Smooth muscle cell (in vitro differentiated cells): ENCODE measurements around the gene OGFR. TPM values are rescaled to one million over a fixed set of nuclear protein-coding genes. Genes with fewer than 3 reads are reported as not detected.
A peak's percentile ranks its signal among the peaks of the same experiment; 100 is the strongest.

ENCODE experiments used
- DNase-seq: peaks from one replicate; lab custom pipeline; 2025; ENCODE audit not compliant: unreplicated experiment; lab: John Stamatoyannopoulos, UW
- H2AFZ ChIP-seq: fragments of 200-600 bp; sonication (generic); 2 replicates; pipeline ENCODE4 v1.6.0; 2016; ENCODE audit warnings: antibody characterized with exemption, low read depth, mild to moderate bottlenecking
- H3F3A ChIP-seq: fragments of 200-600 bp; sonication (generic); 2 replicates; pipeline ENCODE4 v1.6.0; 2017; ENCODE audit warnings: antibody characterized with exemption, low read depth
- H3K27ac ChIP-seq: fragments of 200-600 bp; sonication (generic); 2 replicates; pipeline ENCODE4 v1.5.1; 2016; ENCODE audit warnings: low read depth, mild to moderate bottlenecking
- H3K27me3 ChIP-seq: fragments of 200-600 bp; sonication (generic); 2 replicates; pipeline ENCODE4 v1.6.1; 2016; ENCODE audit warnings: low read depth, mild to moderate bottlenecking
- H3K36me3 ChIP-seq: fragments of 200-600 bp; sonication (generic); 2 replicates; pipeline ENCODE4 v1.5.1; 2016; ENCODE audit warnings: low read depth
- H3K4me1 ChIP-seq: fragments of 200-600 bp; sonication (generic); 2 replicates; pipeline ENCODE4 v1.5.1; 2016; ENCODE audit warnings: low read depth
- H3K4me2 ChIP-seq: fragments of 200-600 bp; sonication (generic); 2 replicates; pipeline ENCODE4 v1.6.0; 2016; ENCODE audit warnings: mild to moderate bottlenecking
- H3K4me3 ChIP-seq: fragments of 200-600 bp; sonication (generic); 2 replicates; pipeline ENCODE4 v1.5.1; 2016; ENCODE audit warnings: mild to moderate bottlenecking
- H3K79me2 ChIP-seq: fragments of 200-600 bp; sonication (generic); 2 replicates; pipeline ENCODE4 v1.6.0; 2016; ENCODE audit warnings: low read depth, mild to moderate bottlenecking
- H3K9ac ChIP-seq: fragments of 200-600 bp; sonication (generic); 2 replicates; pipeline ENCODE4 v1.6.0; 2016; ENCODE audit warnings: low read depth
- H3K9me3 ChIP-seq: fragments of 200-600 bp; sonication (generic); replicated peaks from 2 replicates; pipeline ENCODE4 v1.5.1; 2016; ENCODE audit warnings: low read depth
- H4K20me1 ChIP-seq: fragments of 200-600 bp; sonication (generic); 2 replicates; pipeline ENCODE4 v1.6.0; 2016; ENCODE audit warnings: low read depth
- WGBS: methylation state at CpG from one replicate; pipeline ENCODE4 v1.1.7; 2016; ENCODE audit warnings: low lambda C conversion rate; 5-methylcytosine and 5-hydroxymethylcytosine counted together
- polyA plus RNA-seq: library from polyadenylated mRNA; unstranded; fragments of >200 nt; fragmentation: Nextera tagmentation; extraction: Ambion mirVana; gene quantifications from 2 replicates; pipeline ENCODE4 v1.2.1, GENCODE V29; 2016
- total RNA-seq: library from RNA; depleted of rRNA; stranded (reverse); fragments of >200 nt; gene quantifications from 2 replicates; pipeline ENCODE4 v1.2.3, GENCODE V29; 2014
- TF ChIP-seq, protein P1 (sequence below): fragments of 200-600 bp; sonication (generic); IDR thresholded peaks from 2 replicates; pipeline ENCODE4 v1.5.1; 2017; ENCODE audit warnings: borderline replicate concordance, mild to moderate bottlenecking, antibody characterized with exemption; ENCODE audit not compliant: insufficient read depth, poor library complexity, severe bottlenecking

The OGFR gene
- total and polyA plus RNA-seq, 2 experiments from 2014 or later: 24.4 to 53.2 TPM

DNA sequence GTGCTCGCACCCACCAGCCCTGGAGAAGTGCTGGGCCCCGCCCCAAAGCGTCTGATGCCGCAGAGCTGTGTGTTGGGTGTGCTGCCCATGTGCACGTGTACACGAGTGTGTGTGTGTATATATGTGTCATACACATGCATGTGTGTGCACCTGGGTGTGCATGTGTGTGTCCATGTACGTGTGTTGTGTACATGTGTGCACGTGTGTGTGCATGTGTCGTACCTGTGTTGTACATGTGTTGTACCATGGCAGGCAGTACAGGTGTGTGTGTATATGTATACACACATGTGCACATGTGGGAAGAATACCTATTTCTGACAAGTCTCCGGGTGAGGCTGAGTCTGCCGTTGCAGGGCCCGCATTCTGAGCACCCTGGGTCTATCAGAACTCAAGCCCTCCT, 14.6 kb upstream of the OGFR start:
- Histone ChIP-seq H3F3A (peaks cover 14% of the 10 kb centered on the region), H3K4me3 (no peak overlapping the region), H3K9ac (no peak overlapping the region), H3K27ac (no peak overlapping the region), H3K27me3 (no peaks in the 10 kb centered on the region), H3K36me3 (no peaks in the 10 kb centered on the region), H4K20me1 (no peaks in the 10 kb centered on the region), H3K4me1 (peaks cover 17% of the 10 kb centered on the region), H3K9me3 (no peaks in the 10 kb centered on the region), H3K79me2 (no peaks in the 10 kb centered on the region), H3K4me2 (no peak overlapping the region), H2AFZ (no peak overlapping the region)
- TF ChIP-seq, protein P1, sequence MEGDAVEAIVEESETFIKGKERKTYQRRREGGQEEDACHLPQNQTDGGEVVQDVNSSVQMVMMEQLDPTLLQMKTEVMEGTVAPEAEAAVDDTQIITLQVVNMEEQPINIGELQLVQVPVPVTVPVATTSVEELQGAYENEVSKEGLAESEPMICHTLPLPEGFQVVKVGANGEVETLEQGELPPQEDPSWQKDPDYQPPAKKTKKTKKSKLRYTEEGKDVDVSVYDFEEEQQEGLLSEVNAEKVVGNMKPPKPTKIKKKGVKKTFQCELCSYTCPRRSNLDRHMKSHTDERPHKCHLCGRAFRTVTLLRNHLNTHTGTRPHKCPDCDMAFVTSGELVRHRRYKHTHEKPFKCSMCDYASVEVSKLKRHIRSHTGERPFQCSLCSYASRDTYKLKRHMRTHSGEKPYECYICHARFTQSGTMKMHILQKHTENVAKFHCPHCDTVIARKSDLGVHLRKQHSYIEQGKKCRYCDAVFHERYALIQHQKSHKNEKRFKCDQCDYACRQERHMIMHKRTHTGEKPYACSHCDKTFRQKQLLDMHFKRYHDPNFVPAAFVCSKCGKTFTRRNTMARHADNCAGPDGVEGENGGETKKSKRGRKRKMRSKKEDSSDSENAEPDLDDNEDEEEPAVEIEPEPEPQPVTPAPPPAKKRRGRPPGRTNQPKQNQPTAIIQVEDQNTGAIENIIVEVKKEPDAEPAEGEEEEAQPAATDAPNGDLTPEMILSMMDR: no peak
- DNase-seq: no peak
- WGBS: 96% methylated on average over 12 of the region's 12 CpGs

DNA sequence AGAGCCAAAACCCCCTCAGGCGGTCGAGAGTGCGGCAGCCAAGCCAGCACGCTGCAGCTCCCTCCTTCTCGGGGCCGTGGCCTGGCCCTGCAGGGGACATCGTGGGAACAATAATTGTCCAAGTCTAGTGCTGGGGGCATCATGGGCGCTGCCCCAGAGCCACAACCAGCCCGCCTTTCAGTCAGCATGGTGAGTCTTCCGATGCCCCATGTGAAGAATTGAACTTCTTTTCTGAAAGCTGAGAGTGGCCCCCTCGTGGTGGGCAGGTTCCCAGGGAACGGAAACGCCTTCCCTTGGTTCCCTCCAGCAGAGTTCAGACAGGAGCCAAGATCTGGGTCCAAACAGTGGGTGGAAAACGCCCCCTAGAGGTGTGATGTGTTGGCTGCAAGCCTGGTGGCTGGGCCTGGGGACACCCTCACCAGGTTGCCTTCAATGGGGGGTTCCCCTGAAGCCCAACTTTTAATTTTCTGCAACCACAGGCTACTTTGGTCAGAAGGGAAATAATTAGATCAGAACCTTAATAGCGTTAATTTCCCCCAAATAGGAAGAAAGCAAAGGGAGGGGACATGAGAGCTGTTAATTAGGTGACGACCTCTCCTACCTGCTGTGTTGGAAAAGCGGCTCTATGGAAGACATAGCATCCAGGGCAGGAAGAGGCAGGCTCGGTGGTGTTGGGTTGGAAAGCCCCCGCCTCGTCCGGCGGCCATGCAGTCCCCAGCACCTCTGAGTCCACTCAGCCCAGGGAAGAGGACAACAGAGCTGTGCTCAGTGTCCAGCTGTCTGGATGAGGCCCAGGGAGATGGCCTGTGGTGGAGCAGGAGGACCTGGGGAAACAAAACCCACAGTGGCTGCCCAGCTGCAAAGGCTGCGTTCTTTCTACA, 13.1 kb upstream of the OGFR start:
- Histone ChIP-seq H3K36me3 (no peaks in the 10 kb centered on the region), H3K27me3 (no peaks in the 10 kb centered on the region), H3K4me3 (no peak overlapping the region), H3F3A (peaks cover 19% of the 10 kb centered on the region), H3K79me2 (no peaks in the 10 kb centered on the region), H2AFZ (no peak overlapping the region), H3K27ac (peak overlapping the region; percentile 87), H3K4me2 (peak overlapping the region; percentile 60), H4K20me1 (no peaks in the 10 kb centered on the region), H3K4me1 (peaks cover 10% of the 10 kb centered on the region), H3K9ac (no peak overlapping the region), H3K9me3 (no peaks in the 10 kb centered on the region)
- peak; percentile 45 for DNase-seq
- WGBS: 29% methylated on average over 23 of the region's 23 CpGs
- TF ChIP-seq, protein P1: peak; percentile 96

DNA sequence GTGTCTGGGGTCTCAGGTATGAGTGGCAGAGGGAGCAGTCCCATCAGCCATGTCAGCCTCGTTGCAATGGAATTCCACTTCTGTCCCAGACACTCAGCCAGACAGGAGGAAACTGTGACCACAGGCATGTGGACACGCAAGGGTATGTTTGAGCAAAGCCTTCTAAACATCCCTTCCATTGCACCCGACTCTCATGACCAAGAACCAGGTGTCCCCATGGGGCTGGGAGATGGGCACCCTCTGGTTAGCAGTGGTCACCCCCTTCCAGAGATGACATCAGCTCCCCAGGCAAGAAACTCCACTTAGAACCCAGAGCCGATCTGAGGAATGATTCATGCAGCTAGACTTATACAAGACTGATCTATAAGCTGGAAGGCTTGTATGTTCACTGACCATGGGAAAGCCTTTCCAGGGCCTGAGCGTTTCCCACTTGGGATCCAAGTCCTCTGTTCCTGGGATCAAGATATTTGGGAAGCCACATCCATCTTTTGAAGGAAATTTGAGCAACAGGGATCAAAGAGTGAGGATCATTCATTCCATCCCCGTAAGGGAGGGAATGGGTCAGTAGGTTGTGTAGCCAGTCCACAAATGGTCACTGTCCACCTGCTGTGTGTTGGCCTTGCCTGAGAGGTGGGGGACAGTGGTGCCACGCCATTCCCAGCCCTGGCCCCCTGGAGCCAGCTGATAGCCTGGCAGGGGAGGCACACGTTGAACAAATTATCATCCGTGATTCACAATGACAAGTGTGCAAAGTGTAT, 12.3 kb upstream of the OGFR start:
- Histone ChIP-seq H3K4me1 (peaks cover 10% of the 10 kb centered on the region), H3K27me3 (no peaks in the 10 kb centered on the region), H2AFZ (no peak overlapping the region), H3K27ac (peak overlapping the region; percentile 87), H3K36me3 (no peaks in the 10 kb centered on the region), H3K9me3 (no peaks in the 10 kb centered on the region), H3K79me2 (no peaks in the 10 kb centered on the region), H3K9ac (peak overlapping the region; percentile 66), H3F3A (peaks cover 19% of the 10 kb centered on the region), H3K4me2 (peak overlapping the region; percentile 41), H3K4me3 (no peak overlapping the region), H4K20me1 (no peaks in the 10 kb centered on the region)
- 54% methylated on average over 9 of the region's 9 CpGs for WGBS
- no peak for DNase-seq
- TF ChIP-seq, protein P1: no peak
